A673 (cell line): ENCODE results near the gene GABRB1.

Experiments
- EZH2 ChIP-seq: fragments of 200-600 bp; sonication (generic); IDR thresholded peaks from 2 replicates; pipeline ENCODE4 v1.6.1; 2017; ENCODE audit warnings: borderline replicate concordance, low read depth, mild to moderate bottlenecking, mixed read lengths, antibody characterized with exemption, low read length; ENCODE audit not compliant: poor library complexity, severe bottlenecking
- TF ChIP-seq, protein P1 (sequence below): fragments of 300-800, 200-600 bp; sonication (generic); conservative IDR thresholded peaks from 2 replicates; pipeline ENCODE4 v1.5.1; 2017; ENCODE audit warnings: low read depth, mild to moderate bottlenecking, antibody characterized with exemption, low read length, moderate library complexity, mixed read lengths

DNA sequence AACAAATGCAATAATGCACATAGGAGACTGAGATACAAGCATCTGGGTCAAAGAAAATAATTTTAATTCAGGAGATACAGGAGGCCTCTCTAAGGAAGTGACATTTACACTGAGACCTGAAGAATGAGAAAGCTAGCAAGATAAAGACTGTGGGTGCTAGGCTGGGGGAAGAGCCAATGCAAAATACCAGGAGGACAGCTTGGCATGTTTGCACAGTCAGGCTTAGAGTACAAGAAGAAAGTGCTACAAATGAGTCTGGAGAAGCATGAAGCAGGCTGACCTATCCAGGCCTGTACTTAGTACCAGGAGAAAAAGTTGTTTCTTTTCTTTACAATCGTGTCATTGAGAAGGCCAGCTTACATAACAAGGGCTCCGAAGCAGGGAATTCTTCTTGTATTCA is 56.9 kb downstream of the GABRB1 start:
- TF ChIP-seq, protein P1, sequence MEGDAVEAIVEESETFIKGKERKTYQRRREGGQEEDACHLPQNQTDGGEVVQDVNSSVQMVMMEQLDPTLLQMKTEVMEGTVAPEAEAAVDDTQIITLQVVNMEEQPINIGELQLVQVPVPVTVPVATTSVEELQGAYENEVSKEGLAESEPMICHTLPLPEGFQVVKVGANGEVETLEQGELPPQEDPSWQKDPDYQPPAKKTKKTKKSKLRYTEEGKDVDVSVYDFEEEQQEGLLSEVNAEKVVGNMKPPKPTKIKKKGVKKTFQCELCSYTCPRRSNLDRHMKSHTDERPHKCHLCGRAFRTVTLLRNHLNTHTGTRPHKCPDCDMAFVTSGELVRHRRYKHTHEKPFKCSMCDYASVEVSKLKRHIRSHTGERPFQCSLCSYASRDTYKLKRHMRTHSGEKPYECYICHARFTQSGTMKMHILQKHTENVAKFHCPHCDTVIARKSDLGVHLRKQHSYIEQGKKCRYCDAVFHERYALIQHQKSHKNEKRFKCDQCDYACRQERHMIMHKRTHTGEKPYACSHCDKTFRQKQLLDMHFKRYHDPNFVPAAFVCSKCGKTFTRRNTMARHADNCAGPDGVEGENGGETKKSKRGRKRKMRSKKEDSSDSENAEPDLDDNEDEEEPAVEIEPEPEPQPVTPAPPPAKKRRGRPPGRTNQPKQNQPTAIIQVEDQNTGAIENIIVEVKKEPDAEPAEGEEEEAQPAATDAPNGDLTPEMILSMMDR = no peak
- TF ChIP-seq EZH2 = no peak
